Measurements from ENCODE around the gene KIT. TPM values are rescaled to one million over a fixed set of nuclear protein-coding genes. Genes with fewer than 3 reads are reported as not detected.

KIT gene
- polyA plus RNA-seq, 4 donors = 0.22 to 14.7 (median 2.2) TPM

DNA sequence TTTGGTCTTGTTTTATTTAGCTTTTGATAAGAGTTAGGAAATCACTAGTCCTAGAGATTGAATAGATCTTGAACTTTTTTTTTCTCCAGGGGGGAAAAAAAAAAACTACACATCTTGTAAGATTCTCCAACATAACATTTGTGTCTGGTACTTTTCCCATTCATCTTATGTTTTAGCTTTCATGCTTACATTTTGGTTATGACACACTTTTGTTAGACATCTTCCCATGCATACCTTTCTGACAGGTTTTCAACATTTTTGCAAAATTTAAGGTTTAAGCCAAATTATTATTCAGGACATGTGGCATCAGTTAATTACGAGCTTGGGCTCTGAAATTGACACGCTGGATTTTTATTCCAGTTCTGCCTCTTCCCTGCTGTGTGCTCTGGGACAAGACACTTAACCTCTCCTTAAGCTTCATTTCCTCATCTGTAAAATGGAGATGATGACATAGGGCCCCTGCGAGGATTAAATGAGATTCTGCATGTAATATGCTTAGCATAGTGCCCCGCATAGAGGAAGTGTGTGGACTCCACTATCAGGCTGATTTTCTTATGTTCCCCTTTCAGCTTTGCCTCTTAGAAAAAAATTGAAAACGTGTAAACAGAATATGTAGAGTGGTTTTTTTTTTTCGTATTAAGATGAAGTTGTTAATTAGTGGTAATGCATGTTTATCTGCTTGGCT is 5.3 kb downstream of the KIT start:
- Histone ChIP-seq H3K4me1 (ENCODE audit: control insufficient read depth in 3 of 3, insufficient read depth in 2 of 3, low read depth in 1 of 3, low read length in 2 of 3) (peaks cover 0 to 13% (median 0%) of the 10 kb centered on the region in 3 donors), H3K4me3 (ENCODE audit: low read depth in 1 of 3, low read length in 3 of 3) (no peak overlapping the region), H3K36me3 (ENCODE audit: control insufficient read depth in 3 of 3, insufficient read depth in 2 of 3, low read depth in 1 of 3, low read length in 3 of 3) (no peaks in the 10 kb centered on the region), H3K9me3 (ENCODE audit: control insufficient read depth in 2 of 2, insufficient read depth in 1 of 2, low read depth in 1 of 2, low read length in 1 of 2) (no peaks in the 10 kb centered on the region), H3K27me3 (ENCODE audit: control insufficient read depth in 3 of 3, insufficient read depth in 3 of 3, low read length in 3 of 3) (peaks cover 0 to 44% (median 8%) of the 10 kb centered on the region in 3 donors), H3K27ac (ENCODE audit: low read depth in 1 of 3, low read length in 2 of 3) (no peak overlapping the region)
- FAIRE-seq (no peak), DNase-seq (no peak)
- 59 to 72% (median 67%) methylated on average over 6 of the region's 6 CpGs for WGBS, 3 donors

DNA sequence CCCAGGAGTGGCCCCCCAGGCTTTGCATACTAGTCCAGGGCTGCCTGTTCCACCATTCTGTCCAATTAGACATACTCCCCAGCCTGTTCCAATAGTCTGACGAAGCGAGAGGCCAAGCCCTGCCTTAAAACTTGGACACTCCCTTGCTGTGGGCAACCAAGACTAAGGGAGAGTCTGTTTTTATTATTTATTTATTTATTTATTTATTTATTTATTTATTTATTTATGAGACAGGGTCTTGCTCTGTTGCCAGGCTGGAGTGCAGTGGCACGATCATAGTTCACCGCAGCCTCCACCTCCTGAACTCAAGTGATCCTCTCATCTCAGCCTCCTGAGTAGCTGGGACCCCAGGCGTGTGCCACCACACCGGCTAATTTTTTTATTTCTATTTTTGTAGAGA is 6.6 kb downstream of the KIT start:
- Histone ChIP-seq H3K27me3 (ENCODE audit: control insufficient read depth in 3 of 3, insufficient read depth in 3 of 3, low read length in 3 of 3) (peaks cover 0 to 30% (median 3%) of the 10 kb centered on the region in 3 donors), H3K27ac (ENCODE audit: low read depth in 1 of 3, low read length in 2 of 3) (no peak overlapping the region), H3K4me1 (ENCODE audit: control insufficient read depth in 3 of 3, insufficient read depth in 2 of 3, low read depth in 1 of 3, low read length in 2 of 3) (peaks cover 0 to 6% (median 0%) of the 10 kb centered on the region in 3 donors), H3K4me3 (ENCODE audit: low read depth in 1 of 3, low read length in 3 of 3) (no peak overlapping the region), H3K9me3 (ENCODE audit: control insufficient read depth in 2 of 2, insufficient read depth in 1 of 2, low read depth in 1 of 2, low read length in 1 of 2) (no peaks in the 10 kb centered on the region), H3K36me3 (ENCODE audit: control insufficient read depth in 3 of 3, insufficient read depth in 2 of 3, low read depth in 1 of 3, low read length in 3 of 3) (no peaks in the 10 kb centered on the region)
- DNase-seq = no peak
- 89 to 97% (median 95%) methylated on average over 6 of the region's 6 CpGs for WGBS, 3 donors
- FAIRE-seq = no peak

DNA sequence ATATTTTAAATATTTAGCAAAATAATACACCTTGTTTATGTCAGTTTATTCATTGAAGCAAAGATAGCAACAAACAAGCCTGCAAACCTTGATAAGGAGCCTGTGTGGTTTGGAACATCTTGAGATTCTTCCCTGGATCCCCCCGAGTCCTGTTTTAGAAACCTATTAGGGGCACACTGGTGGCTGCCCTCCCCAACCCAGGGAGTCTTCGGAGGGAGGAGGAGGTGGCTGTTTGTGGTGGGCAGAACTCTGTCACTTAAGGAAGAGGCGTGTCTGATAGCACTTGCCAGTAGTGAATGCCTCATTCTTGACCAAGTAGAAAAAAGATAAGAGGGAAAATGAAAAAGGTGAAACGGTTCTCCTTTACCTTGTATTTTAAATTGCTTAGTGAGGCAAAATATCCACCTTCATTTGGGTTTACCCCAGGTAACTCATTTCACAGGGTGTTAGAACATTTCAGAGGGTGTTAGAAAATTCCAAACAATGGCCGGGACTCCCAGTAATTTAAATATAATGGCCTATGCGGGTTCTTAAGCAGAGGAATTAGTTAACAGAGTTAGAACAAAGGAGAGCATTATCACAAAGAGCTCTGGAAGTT is 10.4 kb downstream of the KIT start:
- no peaks in the 10 kb centered on the region for H3K4me1 ChIP-seq (ENCODE audit: control insufficient read depth in 3 of 3, insufficient read depth in 2 of 3, low read depth in 1 of 3, low read length in 2 of 3)
- H3K27ac ChIP-seq (ENCODE audit: low read depth in 1 of 3, low read length in 2 of 3) = no peak overlapping the region
- no peaks in the 10 kb centered on the region for H3K36me3 ChIP-seq (ENCODE audit: control insufficient read depth in 3 of 3, insufficient read depth in 2 of 3, low read depth in 1 of 3, low read length in 3 of 3)
- FAIRE-seq (no peak), DNase-seq (no peak)
- H3K4me3 ChIP-seq (ENCODE audit: low read depth in 1 of 3, low read length in 3 of 3) = no peak overlapping the region
- peaks cover 0 to 5% (median 3%) of the 10 kb centered on the region in 3 donors for H3K27me3 ChIP-seq (ENCODE audit: control insufficient read depth in 3 of 3, insufficient read depth in 3 of 3, low read length in 3 of 3)
- WGBS, 3 donors = 35 to 42% (median 41%) methylated on average over 6 of the region's 6 CpGs
- H3K9me3 ChIP-seq (ENCODE audit: control insufficient read depth in 2 of 2, insufficient read depth in 1 of 2, low read depth in 1 of 2, low read length in 1 of 2) = no peaks in the 10 kb centered on the region

DNA sequence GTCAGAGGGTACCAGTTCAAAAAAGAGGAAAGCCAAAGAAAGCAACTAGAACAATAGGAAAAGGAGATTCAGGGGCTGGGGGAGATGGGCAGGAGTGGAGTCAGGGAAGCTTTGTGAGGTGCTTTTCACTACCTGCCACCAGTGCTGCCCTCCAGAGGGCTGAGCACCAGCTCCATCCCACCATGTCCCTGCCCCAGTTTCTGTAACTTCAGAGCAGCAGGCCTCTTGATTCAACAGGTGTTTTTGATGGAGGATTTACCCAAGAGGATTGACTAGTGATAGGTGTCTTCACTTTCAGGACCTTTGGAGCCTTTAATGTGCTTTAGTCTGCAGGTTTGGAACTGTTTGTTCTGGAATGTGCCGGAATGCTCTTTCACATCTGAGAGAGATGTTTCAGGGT is 12.1 kb downstream of the KIT start:
- Histone ChIP-seq H3K4me1 (ENCODE audit: control insufficient read depth in 3 of 3, insufficient read depth in 2 of 3, low read depth in 1 of 3, low read length in 2 of 3) (no peaks in the 10 kb centered on the region), H3K4me3 (ENCODE audit: low read depth in 1 of 3, low read length in 3 of 3) (no peak overlapping the region), H3K9me3 (ENCODE audit: control insufficient read depth in 2 of 2, insufficient read depth in 1 of 2, low read depth in 1 of 2, low read length in 1 of 2) (no peaks in the 10 kb centered on the region), H3K27ac (ENCODE audit: low read depth in 1 of 3, low read length in 2 of 3) (no peak overlapping the region), H3K36me3 (ENCODE audit: control insufficient read depth in 3 of 3, insufficient read depth in 2 of 3, low read depth in 1 of 3, low read length in 3 of 3) (no peaks in the 10 kb centered on the region), H3K27me3 (ENCODE audit: control insufficient read depth in 3 of 3, insufficient read depth in 3 of 3, low read length in 3 of 3) (peaks cover 0 to 5% (median 1%) of the 10 kb centered on the region in 3 donors)
- FAIRE-seq (no peak), DNase-seq (no peak)
- WGBS, 3 donors = 91 to 98% (median 94%) methylated on average over 1 of the region's 1 CpG

DNA sequence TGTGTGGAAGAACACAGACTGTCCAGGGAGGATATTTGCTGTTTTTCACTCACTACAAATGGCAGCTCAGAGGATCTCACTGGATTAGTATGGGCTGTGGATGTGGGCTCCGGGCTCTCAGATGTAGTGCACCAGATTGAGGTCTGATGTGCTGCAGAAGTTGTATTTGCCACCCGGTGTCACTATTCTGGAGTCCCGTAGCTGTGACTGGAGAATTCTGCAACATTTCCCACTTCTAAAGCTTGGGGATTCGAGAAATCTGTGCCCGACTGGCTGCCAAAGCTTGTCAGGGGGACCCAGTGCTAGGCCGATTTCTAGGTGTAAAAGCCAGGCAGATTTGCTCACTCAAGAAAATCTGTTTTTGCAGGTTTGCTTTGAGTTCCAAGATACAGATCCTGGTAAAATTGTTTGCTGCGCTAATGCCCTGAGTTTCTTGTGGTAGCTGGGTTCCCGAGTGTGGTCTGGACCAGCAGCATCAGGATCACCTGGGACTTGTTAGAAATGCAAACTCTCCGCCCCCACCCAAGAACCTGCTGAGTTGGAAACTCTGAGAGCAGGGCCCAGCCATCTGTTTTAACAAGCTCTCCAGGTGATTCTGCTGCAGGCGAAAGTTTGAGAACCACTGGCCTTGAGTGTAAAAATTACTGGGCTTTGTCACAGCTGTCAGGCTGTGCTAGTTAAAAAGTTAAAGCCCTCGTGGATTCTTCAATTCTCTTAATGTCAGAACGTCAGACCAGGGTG is 18.1 kb downstream of the KIT start:
- no peak overlapping the region for H3K27ac ChIP-seq (ENCODE audit: low read depth in 1 of 3, low read length in 2 of 3)

DNA sequence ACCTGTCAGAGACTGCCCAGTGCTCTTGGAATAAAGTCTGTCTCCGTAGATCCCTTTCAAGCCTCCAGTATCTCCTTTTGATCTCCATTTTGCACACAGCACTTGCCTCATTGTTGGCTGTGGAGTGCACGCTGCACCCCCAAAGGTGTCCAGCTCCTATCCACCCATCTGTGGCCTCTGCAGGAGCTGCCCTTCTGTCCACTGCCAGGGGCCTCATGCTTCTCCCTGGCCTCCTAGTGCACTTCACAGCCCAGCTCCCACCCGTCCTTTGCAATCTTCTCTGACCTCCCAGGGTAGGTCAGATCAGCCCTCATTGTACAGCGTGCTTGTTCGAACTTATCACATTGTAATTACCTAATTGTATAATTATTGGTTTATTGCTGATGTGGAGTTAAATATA is 18.9 kb downstream of the KIT start:
- Histone ChIP-seq H3K4me1 (ENCODE audit: control insufficient read depth in 3 of 3, insufficient read depth in 2 of 3, low read depth in 1 of 3, low read length in 2 of 3) (peaks cover 0 to 10% (median 4%) of the 10 kb centered on the region in 3 donors), H3K27ac (ENCODE audit: low read depth in 1 of 3, low read length in 2 of 3) (no peak overlapping the region), H3K9me3 (ENCODE audit: control insufficient read depth in 2 of 2, insufficient read depth in 1 of 2, low read depth in 1 of 2, low read length in 1 of 2) (no peaks in the 10 kb centered on the region), H3K27me3 (ENCODE audit: control insufficient read depth in 3 of 3, insufficient read depth in 3 of 3, low read length in 3 of 3) (no peaks in the 10 kb centered on the region), H3K4me3 (ENCODE audit: low read depth in 1 of 3, low read length in 3 of 3) (no peak overlapping the region), H3K36me3 (ENCODE audit: control insufficient read depth in 3 of 3, insufficient read depth in 2 of 3, low read depth in 1 of 3, low read length in 3 of 3) (no peaks in the 10 kb centered on the region)
- FAIRE-seq = no peak
- peak; percentile 32 to 72 for DNase-seq
- 12 to 67% (median 46%) methylated on average over 5 of the region's 5 CpGs for WGBS, 3 donors

More for the DNA sequence above, 18.1 kb downstream of the KIT start:
- no peaks in the 10 kb centered on the region for H3K36me3 ChIP-seq (ENCODE audit: control insufficient read depth in 3 of 3, insufficient read depth in 2 of 3, low read depth in 1 of 3, low read length in 3 of 3)
- 70 to 79% (median 71%) methylated on average over 12 of the region's 12 CpGs for WGBS, 3 donors
- DNase-seq (peak in 1 of 2 donors; percentile 13), FAIRE-seq (no peak)
- peaks cover 0 to 10% (median 4%) of the 10 kb centered on the region in 3 donors for H3K4me1 ChIP-seq (ENCODE audit: control insufficient read depth in 3 of 3, insufficient read depth in 2 of 3, low read depth in 1 of 3, low read length in 2 of 3)
- no peak overlapping the region for H3K4me3 ChIP-seq (ENCODE audit: low read depth in 1 of 3, low read length in 3 of 3)
- H3K27me3 ChIP-seq (ENCODE audit: control insufficient read depth in 3 of 3, insufficient read depth in 3 of 3, low read length in 3 of 3) = no peaks in the 10 kb centered on the region
- H3K9me3 ChIP-seq (ENCODE audit: control insufficient read depth in 2 of 2, insufficient read depth in 1 of 2, low read depth in 1 of 2, low read length in 1 of 2) = no peaks in the 10 kb centered on the region

DNA sequence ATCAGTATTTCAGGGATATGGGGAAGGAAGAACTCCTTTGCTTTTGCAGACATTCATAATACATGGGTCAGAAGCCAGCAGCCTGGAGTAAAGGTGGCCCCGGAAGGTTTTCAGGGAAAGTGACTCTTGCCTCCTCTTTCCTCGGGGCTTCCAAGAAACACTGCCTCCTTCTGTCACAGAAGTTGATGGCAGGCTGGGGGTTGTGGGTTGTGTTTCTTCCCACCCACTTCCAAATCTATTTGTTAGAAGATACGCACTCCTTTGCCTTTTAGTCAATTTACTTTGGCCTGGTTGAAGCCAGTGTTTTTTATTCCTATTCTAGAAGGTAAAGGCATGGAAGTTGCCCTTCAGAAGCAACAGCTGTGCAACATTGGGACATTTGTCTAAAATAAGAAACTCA is 19.7 kb downstream of the KIT start:
- H3K4me1 ChIP-seq (ENCODE audit: control insufficient read depth in 3 of 3, insufficient read depth in 2 of 3, low read depth in 1 of 3, low read length in 2 of 3) = peaks cover 0 to 10% (median 4%) of the 10 kb centered on the region in 3 donors
- DNase-seq (no peak), FAIRE-seq (no peak)
- H3K36me3 ChIP-seq (ENCODE audit: control insufficient read depth in 3 of 3, insufficient read depth in 2 of 3, low read depth in 1 of 3, low read length in 3 of 3) = no peaks in the 10 kb centered on the region
- H3K27ac ChIP-seq (ENCODE audit: low read depth in 1 of 3, low read length in 2 of 3) = no peak overlapping the region
- no peaks in the 10 kb centered on the region for H3K27me3 ChIP-seq (ENCODE audit: control insufficient read depth in 3 of 3, insufficient read depth in 3 of 3, low read length in 3 of 3)
- no peaks in the 10 kb centered on the region for H3K9me3 ChIP-seq (ENCODE audit: control insufficient read depth in 2 of 2, insufficient read depth in 1 of 2, low read depth in 1 of 2, low read length in 1 of 2)
- H3K4me3 ChIP-seq (ENCODE audit: low read depth in 1 of 3, low read length in 3 of 3) = no peak overlapping the region
- WGBS, 3 donors = 57 to 75% (median 65%) methylated on average over 3 of the region's 3 CpGs

DNA sequence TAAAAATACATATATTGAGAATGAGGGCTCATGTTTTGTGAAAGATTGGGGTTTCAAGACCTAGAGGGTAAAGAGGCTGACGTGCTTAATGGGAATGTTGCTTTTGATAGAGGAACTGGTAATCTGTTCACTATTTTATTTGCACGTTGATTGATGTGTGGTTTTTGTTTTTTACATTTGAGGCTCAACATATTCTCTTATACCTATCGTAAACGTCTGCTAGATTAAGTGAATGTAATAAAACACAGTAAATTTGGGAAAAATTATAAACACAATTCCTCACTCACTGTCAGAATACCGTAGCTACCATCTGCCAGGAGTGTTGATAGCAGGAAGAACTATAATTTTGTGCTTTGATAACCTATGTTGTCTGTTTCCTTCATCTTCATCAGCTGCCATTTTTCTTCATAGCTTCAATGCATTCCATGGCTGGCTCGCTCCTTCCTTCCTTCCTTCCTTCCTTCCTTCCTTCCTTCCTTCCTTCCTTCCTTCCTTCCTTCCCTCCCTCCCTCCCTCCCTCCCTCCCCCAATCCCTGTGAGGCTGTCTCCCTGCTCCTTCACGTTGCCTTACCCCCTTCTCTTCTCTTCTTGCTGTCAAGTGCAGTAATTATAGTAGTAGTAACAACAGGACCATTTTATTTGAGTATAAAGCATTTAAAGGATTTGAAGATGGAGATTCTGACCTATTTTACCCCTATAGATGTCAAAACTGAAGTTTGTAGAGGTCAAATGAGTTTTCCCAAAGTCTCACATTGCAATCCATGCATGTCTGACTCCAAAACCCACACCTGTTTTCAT is 20.3 kb downstream of the KIT start:
- Histone ChIP-seq H3K4me1 (ENCODE audit: control insufficient read depth in 3 of 3, insufficient read depth in 2 of 3, low read depth in 1 of 3, low read length in 2 of 3) (peaks cover 0 to 10% (median 4%) of the 10 kb centered on the region in 3 donors), H3K36me3 (ENCODE audit: control insufficient read depth in 3 of 3, insufficient read depth in 2 of 3, low read depth in 1 of 3, low read length in 3 of 3) (no peaks in the 10 kb centered on the region)
- FAIRE-seq = no peak

More for the DNA sequence above, 20.3 kb downstream of the KIT start:
- no peaks in the 10 kb centered on the region for H3K27me3 ChIP-seq (ENCODE audit: control insufficient read depth in 3 of 3, insufficient read depth in 3 of 3, low read length in 3 of 3)
- DNase-seq = no peak
- 77 to 83% (median 78%) methylated on average over 7 of the region's 7 CpGs for WGBS, 3 donors
- H3K4me3 ChIP-seq (ENCODE audit: low read depth in 1 of 3, low read length in 3 of 3) = no peak overlapping the region
- H3K9me3 ChIP-seq (ENCODE audit: control insufficient read depth in 2 of 2, insufficient read depth in 1 of 2, low read depth in 1 of 2, low read length in 1 of 2) = no peaks in the 10 kb centered on the region
- H3K27ac ChIP-seq (ENCODE audit: low read depth in 1 of 3, low read length in 2 of 3) = no peak overlapping the region

Measured in small intestine (tissue), 7 donors.